ENCODE measurements around the gene DDRGK1.
A peak's percentile ranks its signal among the peaks of the same experiment; 100 is the strongest.

DDRGK1 gene

GRCh38 chr20:3180319-3180718 lies 24.2 kb downstream of the DDRGK1 start:
- DNase-seq, result no peak

DNA sequence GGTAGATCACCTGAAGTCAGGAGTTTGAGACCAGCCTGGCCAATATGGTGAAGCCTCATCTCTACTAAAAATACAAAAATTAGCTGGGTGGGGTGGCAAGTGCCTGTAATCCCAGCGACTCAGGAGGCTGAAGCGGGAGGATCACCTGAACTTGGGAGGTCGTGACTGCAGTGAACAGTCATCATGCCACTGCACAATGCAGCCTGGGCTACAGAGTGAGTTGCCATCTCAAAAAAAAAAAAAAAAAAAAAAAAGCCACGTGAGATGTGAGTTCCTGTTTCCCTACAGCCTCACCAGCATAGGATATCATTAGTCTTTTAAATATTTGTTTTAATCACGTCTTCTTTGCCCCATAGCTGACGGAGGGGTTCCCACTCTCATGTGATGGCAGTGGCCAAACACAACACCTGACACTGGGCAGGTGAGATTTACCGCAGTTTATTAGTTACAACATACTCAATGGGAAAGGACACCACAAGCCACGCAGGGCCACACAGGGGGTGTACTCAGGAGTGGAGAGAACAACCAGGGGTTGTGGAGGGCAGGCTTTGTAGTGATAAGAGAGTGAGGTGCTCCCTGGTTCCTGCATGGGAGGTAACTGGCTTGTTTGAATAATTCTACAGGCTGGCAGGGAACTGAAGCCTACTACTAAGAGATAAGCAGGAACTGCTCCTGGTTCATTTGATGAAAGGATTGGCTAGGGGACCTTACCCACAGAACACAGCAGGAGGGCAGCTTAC lies 26.6 kb downstream of the DDRGK1 start:
- DNase-seq, result no peak

GRCh38 chr20:3175270-3175669 lies 29.2 kb downstream of the DDRGK1 start:
- DNase-seq, result no peak

- DNase-seq, result peak; percentile 52
These were observed 29.8 kb downstream of the DDRGK1 start for GRCh38 chr20:3174442-3175261.

DNA sequence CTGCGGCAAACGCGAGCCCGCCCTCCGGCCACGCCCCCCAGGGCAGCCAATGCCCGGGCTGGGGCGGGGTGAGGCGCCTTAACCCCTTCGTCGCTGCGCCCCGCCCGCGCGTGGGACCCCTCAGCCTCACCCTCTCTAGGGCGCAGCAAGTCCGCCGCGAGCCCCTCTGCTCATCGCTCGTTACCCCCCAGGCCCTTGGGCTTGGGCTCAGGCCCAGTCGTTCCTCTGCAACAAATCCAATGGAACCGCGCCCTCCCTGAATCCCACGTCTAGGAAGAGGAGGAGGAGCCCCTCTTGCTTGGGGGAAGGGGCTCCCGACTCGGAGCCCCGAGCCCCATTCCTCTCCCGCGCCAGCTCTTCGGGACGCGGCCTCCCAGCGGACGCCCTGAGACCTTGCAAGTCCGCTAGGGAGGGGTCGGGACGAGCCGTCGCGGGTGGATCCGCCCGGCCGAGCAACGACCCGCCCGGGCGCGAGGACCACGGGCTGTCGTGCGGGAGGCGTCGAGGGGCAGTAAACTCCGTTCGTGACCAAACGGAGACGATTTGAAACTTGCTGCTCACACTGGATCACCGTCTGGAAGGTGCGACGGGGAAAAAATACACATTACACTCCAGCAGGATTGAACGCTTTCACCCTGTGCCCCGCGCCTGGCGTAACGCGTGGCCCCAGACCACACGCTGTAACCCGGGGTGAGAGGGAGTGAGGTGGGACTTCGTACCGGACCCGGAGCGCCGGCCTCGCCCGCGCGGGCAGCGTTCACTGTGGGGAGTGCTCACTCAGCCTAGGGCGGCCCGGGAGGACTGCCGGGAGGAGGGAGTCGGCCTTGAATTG lies 30.7 kb downstream of the DDRGK1 start:
- peak; percentile 87 for DNase-seq

DNA sequence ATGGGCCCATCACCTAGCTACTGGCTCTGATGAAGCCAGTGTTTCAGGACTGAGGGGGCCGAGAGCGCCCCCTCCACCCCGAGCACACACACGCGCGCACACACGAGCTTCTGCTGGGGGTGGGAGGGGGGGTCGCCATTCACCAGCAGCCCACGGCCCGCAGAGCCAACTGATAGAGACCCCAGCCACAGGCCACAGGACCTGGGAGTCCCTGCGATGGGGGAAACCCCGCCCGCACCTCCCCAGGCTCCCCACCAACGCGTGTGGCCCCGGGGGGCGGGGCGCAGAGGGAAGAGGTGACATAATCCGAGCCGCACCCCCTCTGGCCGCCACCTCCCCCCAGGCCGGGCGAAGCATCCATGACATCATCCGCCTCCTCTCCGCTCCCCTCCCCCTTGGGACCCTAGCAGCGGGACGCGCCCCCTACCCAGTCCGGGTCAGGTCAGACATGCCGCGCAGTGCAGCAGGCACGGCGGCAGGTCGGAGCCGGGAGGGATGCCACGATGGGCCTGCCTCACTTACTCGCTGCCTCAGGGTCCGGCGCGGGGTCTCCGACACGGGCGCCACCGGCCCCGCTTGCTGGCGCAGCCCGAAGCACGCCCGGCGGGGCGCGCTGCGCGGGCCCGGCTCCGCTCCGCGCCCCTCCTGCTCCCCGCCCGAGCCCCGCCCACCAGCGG lies 31.4 kb downstream of the DDRGK1 start, which contains the start of gene LZTS3:
Gene LZTS3, minus strand, starts transcription at position 617 of the 677 bp plus-strand sequence. CDS start 6,386 bp downstream, outside the sequence.
- DNase-seq, result peak; percentile 84

DNA sequence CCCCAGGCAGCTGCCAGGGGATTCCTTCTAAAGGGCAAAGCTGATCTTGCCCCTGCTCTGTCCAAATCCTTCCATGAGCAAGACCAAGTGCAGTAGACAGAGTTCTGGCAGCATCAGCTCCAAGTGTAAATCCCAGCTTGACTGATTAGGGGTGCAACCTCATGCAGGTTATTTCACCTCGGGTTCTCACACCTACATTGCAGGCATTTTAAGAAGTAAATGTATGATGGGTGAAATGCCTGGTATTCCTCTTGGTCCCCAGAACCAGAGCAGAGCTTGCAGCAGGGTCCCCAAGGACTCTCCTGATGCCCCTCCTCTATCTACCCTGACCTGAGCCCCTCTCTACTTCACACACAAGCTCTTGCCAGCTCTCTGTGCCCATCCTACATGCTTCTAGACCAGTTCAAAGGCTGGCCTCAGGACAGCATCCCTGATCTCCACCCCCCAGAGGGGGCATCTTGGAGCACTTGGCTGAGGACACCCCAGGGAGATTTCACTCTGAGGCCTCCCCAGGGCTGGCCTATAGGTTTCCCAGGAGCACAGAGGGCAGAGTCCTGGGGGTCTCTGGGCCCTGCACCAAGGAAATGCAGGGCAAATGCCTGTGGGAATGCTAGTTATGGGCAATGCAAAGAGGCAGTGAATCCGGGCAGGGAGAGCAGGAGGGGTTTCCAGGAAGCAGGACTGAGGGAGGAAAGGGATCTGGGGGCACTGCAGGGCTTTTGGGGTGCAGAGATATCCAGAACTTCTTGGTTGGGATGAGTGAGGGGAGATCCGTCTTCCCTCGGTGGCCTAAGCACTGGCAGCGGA lies 32.2 kb downstream of the DDRGK1 start:
- DNase-seq, result no peak

DNA sequence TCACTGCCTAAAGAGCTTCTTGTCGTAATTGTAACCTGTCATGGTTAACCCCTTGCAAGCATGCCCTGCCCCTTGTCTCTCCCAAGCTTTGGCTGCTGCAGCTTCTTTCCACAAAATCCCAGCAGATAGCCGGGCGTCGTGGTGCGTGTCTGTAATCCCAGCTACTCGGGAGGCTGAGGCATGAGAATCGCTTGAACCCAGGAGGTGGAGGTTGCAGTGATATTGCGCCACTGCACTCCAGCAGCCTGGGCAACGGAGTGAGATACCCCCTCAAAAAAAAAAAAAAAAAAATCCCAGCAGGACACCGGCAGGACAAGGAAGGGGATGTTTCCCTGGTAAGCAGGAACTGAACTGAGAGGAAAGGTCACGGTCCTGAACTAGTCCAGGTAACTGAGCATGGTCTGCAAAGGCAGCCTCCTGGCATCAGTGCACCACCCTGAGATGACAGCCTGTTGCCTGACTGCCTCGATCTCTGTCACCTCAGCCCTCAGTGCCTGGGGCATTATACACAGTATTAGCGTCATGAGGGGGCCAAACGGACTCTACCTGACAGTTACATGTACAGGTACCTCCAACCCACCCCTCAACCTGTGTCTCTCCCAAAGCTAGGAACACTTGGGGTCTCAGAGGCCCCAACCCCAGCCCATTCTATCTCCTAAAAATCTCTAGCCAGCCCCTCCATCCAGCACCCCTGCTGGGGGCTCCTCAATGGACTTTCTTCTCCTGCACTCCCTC lies 32.9 kb downstream of the DDRGK1 start:
- DNase-seq, result no peak

- no peak for DNase-seq
These were observed 35.5 kb downstream of the DDRGK1 start for GRCh38 chr20:3168829-3169590.

DNA sequence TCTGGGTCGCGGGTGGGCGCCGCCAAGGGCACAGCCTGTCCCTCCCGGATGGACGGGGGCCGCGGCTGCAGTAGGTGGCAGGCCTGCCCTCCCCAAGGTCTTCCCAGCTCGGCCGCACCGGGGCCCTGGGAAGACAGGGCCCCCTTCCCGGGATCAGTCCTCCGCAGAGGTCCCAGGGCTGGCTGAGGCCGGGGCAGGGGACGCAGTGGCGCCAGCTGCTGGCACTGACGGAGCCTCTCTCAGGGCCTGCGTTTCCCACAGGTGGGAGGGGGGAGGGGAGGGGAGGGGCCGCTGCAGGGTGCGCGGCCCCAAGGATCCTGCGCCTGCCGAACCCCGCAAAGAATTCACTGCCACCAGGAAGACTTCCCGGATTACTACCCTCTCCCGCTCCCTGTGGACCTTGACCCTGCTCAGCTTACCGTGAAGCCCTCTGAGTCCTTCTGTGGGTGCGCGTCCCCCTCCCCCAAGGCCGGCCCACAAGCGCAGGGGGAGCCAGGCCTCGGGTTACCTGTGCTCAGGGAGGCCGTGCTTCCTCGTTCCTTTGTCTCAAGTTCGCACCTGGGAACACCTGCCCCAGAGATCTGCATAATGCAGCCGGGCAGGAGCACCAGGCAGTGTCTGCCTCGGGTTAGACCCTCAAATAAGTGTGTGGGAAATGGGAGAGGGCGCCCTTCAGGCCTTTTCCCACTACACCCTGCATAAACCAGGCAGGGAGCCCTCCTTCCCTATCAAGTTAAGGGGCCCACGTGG lies 36.2 kb downstream of the DDRGK1 start:
- DNase-seq, result no peak

DNA sequence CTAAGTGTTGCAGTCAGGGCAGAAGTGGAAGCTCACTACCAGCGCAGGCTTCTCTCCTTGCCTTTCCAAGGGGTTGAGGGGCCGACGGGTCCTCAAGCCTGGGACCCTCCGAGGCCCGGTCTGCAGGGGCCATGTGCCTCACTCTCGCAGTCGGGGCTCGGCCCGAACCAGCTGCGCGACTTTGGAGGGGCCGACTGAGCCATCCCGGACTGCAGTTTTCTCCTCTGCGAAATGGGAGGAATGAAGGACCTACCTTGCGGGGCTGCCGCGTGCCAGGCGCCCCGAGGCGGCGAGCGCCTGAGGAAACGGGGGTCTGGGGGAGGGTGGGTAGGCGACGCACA lies 36.8 kb downstream of the DDRGK1 start:
- DNase-seq, result no peak

DNA sequence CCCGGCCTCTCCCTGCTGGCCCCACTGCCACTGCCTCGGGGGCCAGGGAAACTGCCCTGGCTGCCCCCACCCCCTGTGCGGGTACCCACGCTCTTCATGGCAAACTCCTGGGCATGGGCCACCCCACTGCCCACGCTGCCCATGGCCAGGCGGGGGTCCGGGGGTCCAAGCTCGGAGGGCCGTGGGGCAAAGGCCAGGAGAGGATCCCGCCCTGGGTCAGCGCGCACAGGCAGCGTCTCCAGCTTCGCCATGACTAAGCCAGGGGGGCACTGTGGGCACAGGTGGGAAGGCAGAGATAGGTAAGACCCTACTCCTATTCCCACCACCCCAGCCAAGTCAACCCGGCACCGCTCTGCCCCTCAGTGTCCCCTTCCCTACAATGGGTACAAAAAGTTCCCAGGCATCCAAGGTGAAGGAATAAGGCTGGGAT lies 37.6 kb downstream of the DDRGK1 start:
- DNase-seq, result no peak

GRCh38 chr20:3166338-3166912 lies 38.1 kb downstream of the DDRGK1 start:
- DNase-seq, result no peak

DNA sequence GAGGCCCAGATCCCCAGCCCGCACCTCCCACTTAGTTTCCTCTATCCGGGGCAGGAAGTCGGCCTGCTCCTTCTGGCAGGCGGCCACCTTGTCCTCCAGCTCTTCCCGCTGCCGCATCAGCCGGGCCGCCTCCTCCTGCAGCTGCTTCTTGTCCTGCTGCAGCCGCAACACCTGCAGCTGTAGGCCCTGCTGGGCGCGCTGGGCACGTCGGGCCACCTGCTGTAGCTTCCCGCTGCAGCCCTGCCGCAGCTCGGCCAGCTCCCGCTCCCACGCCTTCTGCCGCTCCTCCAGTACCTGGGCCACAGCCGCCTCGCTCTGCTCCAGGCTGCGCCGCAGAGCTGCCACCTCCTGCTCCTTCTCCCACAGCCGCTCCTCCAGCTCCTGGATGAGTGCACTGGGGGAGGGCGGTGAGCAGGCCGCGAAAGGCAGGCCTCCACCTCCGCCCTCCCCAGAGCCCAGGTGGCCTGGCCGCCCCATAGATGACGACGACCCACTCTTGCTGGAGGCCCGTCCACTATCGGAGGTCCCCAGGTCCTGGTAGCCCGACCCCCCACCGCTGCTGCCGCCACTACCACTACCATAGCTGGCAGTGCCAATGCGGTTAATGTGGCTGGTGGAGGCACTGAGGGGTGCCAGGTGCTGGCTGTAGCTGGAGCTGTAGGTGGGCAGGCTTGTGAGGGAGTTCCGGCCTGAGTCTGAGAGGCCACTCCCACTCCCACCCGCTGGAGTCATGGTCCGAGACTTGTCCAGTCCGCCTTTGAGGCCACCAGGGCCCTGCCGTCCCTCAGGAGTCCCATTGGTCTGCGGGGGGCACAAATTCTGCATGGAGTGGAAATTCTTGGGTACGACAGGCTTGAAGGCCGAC lies 38.8 kb downstream of the DDRGK1 start:
- DNase-seq, result peak; percentile 95

DNA sequence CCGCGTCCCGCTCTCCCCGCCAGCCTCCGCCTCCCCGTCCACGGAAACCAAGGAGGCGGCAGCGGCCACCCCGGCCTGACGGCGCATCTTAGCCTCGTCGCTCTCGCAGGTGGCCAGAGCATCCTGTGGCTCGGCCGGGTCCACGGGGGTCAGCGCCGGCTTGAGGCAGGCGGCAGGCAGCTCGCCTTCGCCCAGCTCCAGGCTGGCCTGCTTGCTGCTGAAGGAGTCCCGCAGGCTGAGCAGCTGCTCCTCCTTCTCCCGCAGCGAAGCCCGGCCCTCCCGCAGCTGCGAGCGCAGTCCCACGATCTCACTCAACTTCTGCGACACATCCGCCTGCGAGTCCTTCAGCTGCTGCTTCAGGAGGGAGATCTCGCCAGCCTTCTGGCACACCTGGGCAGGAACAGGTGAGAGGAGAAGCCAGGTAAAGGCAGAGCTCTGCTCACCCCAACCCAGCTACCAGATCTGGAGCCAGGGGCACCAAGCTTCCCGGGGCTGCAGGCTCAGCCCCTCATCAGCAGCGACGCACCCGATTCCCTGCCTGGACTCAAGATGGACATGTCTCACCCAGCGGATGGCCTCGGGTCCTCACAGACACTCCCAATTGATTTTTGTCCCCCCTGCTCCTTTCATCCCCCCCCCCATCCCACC lies 39.6 kb downstream of the DDRGK1 start:
- DNase-seq, result peak; percentile 51

DNA sequence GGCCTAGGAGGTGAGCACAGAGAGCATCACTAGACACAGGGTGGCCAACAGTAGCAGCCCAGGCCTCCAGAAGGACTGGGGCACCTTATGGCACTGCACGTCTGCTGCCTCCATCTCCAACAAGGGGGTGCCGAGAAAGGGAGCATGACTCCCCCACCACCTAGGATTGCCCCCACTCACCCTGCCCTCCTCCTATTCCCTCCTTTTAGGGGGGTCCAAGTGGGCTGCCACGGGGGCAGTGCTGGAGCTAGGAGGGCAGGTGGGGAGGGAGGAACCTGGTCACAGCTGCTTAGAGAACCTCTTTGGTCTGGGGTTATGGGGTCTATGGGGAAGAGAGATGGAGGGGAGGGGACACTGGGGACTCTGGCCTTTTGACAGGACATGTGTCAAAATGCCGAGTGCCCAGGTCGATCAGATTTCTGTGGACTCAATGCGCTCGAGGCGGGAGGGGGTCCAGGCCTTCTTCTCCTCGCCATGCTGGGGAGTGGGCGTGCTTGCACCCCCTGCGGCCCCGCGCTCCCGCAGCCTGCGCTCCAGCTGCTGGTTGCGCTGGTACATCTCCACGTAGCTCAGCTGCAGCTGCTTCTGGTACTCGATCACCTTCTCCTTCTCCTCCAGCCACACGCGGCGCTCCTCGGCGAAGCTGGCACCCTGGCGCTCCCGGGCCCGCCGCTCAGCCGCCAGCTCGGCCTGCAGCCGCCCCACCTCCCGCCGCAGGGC lies 40.3 kb downstream of the DDRGK1 start:
- DNase-seq, result no peak

All from NCI-H2171 treated with DMSO at 0.1 percent for 48 hours (cell line).